ENCODE measurements around the gene SOX18.
"Not testable (repeated sequence)": the region's sequence is repeated elsewhere in the genome, so short reads cannot be mapped to it uniquely, and the experiment has no call there.

Gene SOX18

GRCh38 chr20:64049060-64049877 lies at the start of gene SOX18:
Gene SOX18, minus strand, starts transcription at chr20:64049639. Its CDS starts 123 bp downstream, at chr20:64049516.
- DNase-seq = no peak

- no peak for DNase-seq
Observed at GRCh38 chr20:64098471-64099013, 49.1 kb upstream of the SOX18 start.

GRCh38 chr20:64096535-64096934 lies 47.1 kb upstream of the SOX18 start:
- DNase-seq = no peak

GRCh38 chr20:64095927-64096326 lies 46.5 kb upstream of the SOX18 start:
- DNase-seq = no peak

- no peak for DNase-seq
Observed at GRCh38 chr20:64095455-64095854, 46.0 kb upstream of the SOX18 start.

- DNase-seq = no peak
Observed at GRCh38 chr20:64093013-64093503, 43.6 kb upstream of the SOX18 start.

GRCh38 chr20:64092258-64093012 lies 43.0 kb upstream of the SOX18 start:
- no peak for DNase-seq

GRCh38 chr20:64091770-64092169 lies 42.3 kb upstream of the SOX18 start:
- DNase-seq = no peak

GRCh38 chr20:64091340-64091739 lies 41.9 kb upstream of the SOX18 start:
- no peak for DNase-seq

- no peak for DNase-seq
Observed at GRCh38 chr20:64090165-64090564, 40.7 kb upstream of the SOX18 start.

GRCh38 chr20:64088586-64088985 lies 39.1 kb upstream of the SOX18 start:
- DNase-seq = not testable (repeated sequence)

- DNase-seq = not testable (repeated sequence)
Observed at GRCh38 chr20:64087226-64087825, 37.9 kb upstream of the SOX18 start.

- no peak for DNase-seq
Observed at GRCh38 chr20:64086801-64087200, 37.4 kb upstream of the SOX18 start.

GRCh38 chr20:64084685-64085152 lies 35.3 kb upstream of the SOX18 start:
- no peak for DNase-seq

- DNase-seq = no peak
Observed at GRCh38 chr20:64083804-64084684, 34.6 kb upstream of the SOX18 start, which contains the start of gene LKAAEAR1. Gene LKAAEAR1, minus strand, starts transcription at chr20:64084398. Its CDS starts 179 bp downstream, at chr20:64084219.

- DNase-seq = peak; percentile 62
Observed at GRCh38 chr20:64083378-64083803, 34.0 kb upstream of the SOX18 start.

GRCh38 chr20:64082820-64083377 lies 33.5 kb upstream of the SOX18 start:
- no peak for DNase-seq

- no peak for DNase-seq
Observed at GRCh38 chr20:64082126-64082731, 32.8 kb upstream of the SOX18 start.

GRCh38 chr20:64081624-64081964 lies 32.2 kb upstream of the SOX18 start:
- DNase-seq = no peak

GRCh38 chr20:64080813-64081623 lies 31.6 kb upstream of the SOX18 start:
- no peak for DNase-seq
